ENCODE data around the gene PPP2R2C.

The PPP2R2C gene

GRCh38 chr4:6383929-6384328, 88.5 kb downstream of the PPP2R2C start:
- in situ Hi-C loops (cut with MboI; ENCODE audit: low sequenced_read_pairs): no loop called here

GRCh38 chr4:6383009-6383404, 89.4 kb downstream of the PPP2R2C start:
- in situ Hi-C loops (cut with MboI; ENCODE audit: low sequenced_read_pairs): no loop called here

GRCh38 chr4:6381571-6382123, 90.8 kb downstream of the PPP2R2C start:
- in situ Hi-C loops (cut with MboI; ENCODE audit: low sequenced_read_pairs): no loop called here

GRCh38 chr4:6380746-6381410, 91.5 kb downstream of the PPP2R2C start:
- in situ Hi-C loops (cut with MboI; ENCODE audit: low sequenced_read_pairs): no loop called here

GRCh38 chr4:6379767-6380745, 92.4 kb downstream of the PPP2R2C start:
- in situ Hi-C loops (cut with MboI; ENCODE audit: low sequenced_read_pairs): no loop called here

- in situ Hi-C loops (cut with MboI; ENCODE audit: low sequenced_read_pairs): no loop called here
Observed at GRCh38 chr4:6378493-6379445, 93.6 kb downstream of the PPP2R2C start.

GRCh38 chr4:6377626-6378492, 94.6 kb downstream of the PPP2R2C start:
- in situ Hi-C loops (cut with MboI; ENCODE audit: low sequenced_read_pairs): no loop called here

GRCh38 chr4:6375620-6376295, 96.7 kb downstream of the PPP2R2C start:
- in situ Hi-C loops (cut with MboI; ENCODE audit: low sequenced_read_pairs): no loop called here

GRCh38 chr4:6374575-6374974, 97.8 kb downstream of the PPP2R2C start:
- in situ Hi-C loops (cut with MboI; ENCODE audit: low sequenced_read_pairs): no loop called here

GRCh38 chr4:6373541-6374410, 98.6 kb downstream of the PPP2R2C start:
- in situ Hi-C loops (cut with MboI; ENCODE audit: low sequenced_read_pairs): no loop called here

- in situ Hi-C loops (cut with MboI; ENCODE audit: low sequenced_read_pairs): no loop called here
Observed at GRCh38 chr4:6372649-6373525, 99.5 kb downstream of the PPP2R2C start.

GRCh38 chr4:6371812-6372211, 100.6 kb downstream of the PPP2R2C start:
- in situ Hi-C loops (cut with MboI; ENCODE audit: low sequenced_read_pairs): no loop called here

GRCh38 chr4:6371271-6371670, 101.1 kb downstream of the PPP2R2C start:
- in situ Hi-C loops (cut with MboI; ENCODE audit: low sequenced_read_pairs): no loop called here

GRCh38 chr4:6369924-6370645, 102.3 kb downstream of the PPP2R2C start:
- in situ Hi-C loops (cut with MboI; ENCODE audit: low sequenced_read_pairs): no loop called here

GRCh38 chr4:6369511-6369910, 102.9 kb downstream of the PPP2R2C start:
- in situ Hi-C loops (cut with MboI; ENCODE audit: low sequenced_read_pairs): no loop called here

- in situ Hi-C loops (cut with MboI; ENCODE audit: low sequenced_read_pairs): no loop called here
Observed at GRCh38 chr4:6369035-6369434, 103.4 kb downstream of the PPP2R2C start.

GRCh38 chr4:6368601-6369000, 103.8 kb downstream of the PPP2R2C start:
- in situ Hi-C loops (cut with MboI; ENCODE audit: low sequenced_read_pairs): no loop called here

All from hTERT RPE-1 (cell line).